SU-DHL-6 (cell line): ENCODE data around the gene NSMF.

Experiments
- CTCF ChIP-seq: fragments of 200-600 bp; sonication (generic); IDR thresholded peaks from one replicate; pipeline ENCODE4 v1.5.1; 2017; ENCODE audit warnings: antibody characterized with exemption, mild to moderate bottlenecking, low read length, moderate library complexity; ENCODE audit not compliant: insufficient read depth, poor library complexity, severe bottlenecking
- EZH2phosphoT487 ChIP-seq: fragments of 200-600 bp; sonication (generic), shearing (Covaris generic); conservative IDR thresholded peaks from 2 replicates; pipeline ENCODE4 v1.6.1; 2018; ENCODE audit warnings: mild to moderate bottlenecking, antibody characterized with exemption, low read length, moderate library complexity, mixed read lengths

DNA sequence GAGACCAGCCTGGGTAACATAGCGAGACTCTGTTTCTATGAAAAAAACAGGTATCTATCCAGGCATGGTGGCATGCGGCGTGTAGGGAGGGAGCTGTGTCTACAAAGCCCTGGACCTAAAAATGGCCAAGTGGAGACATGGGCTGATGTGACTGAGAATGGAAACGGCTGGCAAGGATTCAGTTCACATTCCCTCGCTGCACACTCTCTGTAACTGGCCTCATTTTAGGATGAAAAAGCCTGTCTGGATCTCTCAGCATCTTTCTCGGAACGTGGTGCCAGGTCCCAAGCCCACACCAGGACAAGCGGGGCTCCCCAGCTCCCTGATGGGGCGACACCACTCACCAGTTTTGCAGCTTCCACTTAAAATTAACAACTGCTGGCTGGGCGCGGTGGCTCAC is 49.6 kb downstream of the NSMF start:
- TF ChIP-seq CTCF: no peak
- no peak for TF ChIP-seq EZH2phosphoT487
